ENCODE results near the gene ANO7. TPM values are rescaled to one million over a fixed set of nuclear protein-coding genes. Genes with fewer than 3 reads are reported as not detected.

The ANO7 gene
- total and polyA plus RNA-seq, 7 donors = 0.41 to 39.2 (median 3.9) TPM; not detected in 2

- TF ChIP-seq CTCF (IDR thresholded peaks at IDR 0.05) (no peak), POLR2A (IDR thresholded peaks at IDR 0.05) (no peak), POLR2AphosphoS5 (IDR thresholded peaks at IDR 0.05) (no peak), EP300 (IDR thresholded peaks at IDR 0.05) (no peak)
- no peaks in the 10 kb centered on the region for H3K36me3 ChIP-seq
- no peak overlapping the region for H3K4me3 ChIP-seq
- no peaks in the 10 kb centered on the region for H3K9me3 ChIP-seq
- DNase-seq = no peak
- H3K4me1 ChIP-seq = no peaks in the 10 kb centered on the region
- H3K27me3 ChIP-seq = no peaks in the 10 kb centered on the region
- WGBS, 2 donors = 71 to 89% methylated on average over 19 of the region's 19 CpGs
- intact Hi-C loops (cut with DNase I) = no loop called here
- no peak overlapping the region for H3K27ac ChIP-seq
Observed at GRCh38 chr2:241190291-241190981, 2.0 kb downstream of the ANO7 start.

GRCh38 chr2:241191081-241191480, 2.6 kb downstream of the ANO7 start:
- Histone ChIP-seq H3K27me3 (no peaks in the 10 kb centered on the region), H3K4me3 (no peak overlapping the region), H3K4me1 (no peaks in the 10 kb centered on the region), H3K9me3 (no peaks in the 10 kb centered on the region), H3K36me3 (no peaks in the 10 kb centered on the region), H3K27ac (no peak overlapping the region)
- WGBS, 2 donors = 18 to 72% methylated on average over 14 of the region's 14 CpGs
- DNase-seq = no peak
- no peak for TF ChIP-seq EP300 (IDR thresholded peaks at IDR 0.05)
- no peak for TF ChIP-seq POLR2AphosphoS5 (IDR thresholded peaks at IDR 0.05)
- no peak for TF ChIP-seq CTCF (IDR thresholded peaks at IDR 0.05)
- no peak for TF ChIP-seq POLR2A (IDR thresholded peaks at IDR 0.05)
- intact Hi-C loops (cut with DNase I) = no loop called here

GRCh38 chr2:241193271-241193670, 4.8 kb downstream of the ANO7 start:
- H3K4me1 ChIP-seq = no peaks in the 10 kb centered on the region
- 70 to 82% methylated on average over 8 of the region's 8 CpGs for WGBS, 2 donors
- H3K9me3 ChIP-seq = no peaks in the 10 kb centered on the region
- H3K27me3 ChIP-seq = no peaks in the 10 kb centered on the region
- intact Hi-C loops (cut with DNase I) = no loop called here
- DNase-seq = no peak
- no peak for TF ChIP-seq POLR2AphosphoS5 (IDR thresholded peaks at IDR 0.05)
- TF ChIP-seq CTCF (IDR thresholded peaks at IDR 0.05) = no peak
- no peak for TF ChIP-seq POLR2A (IDR thresholded peaks at IDR 0.05)
- no peak for TF ChIP-seq EP300 (IDR thresholded peaks at IDR 0.05)
- H3K36me3 ChIP-seq = no peaks in the 10 kb centered on the region
- H3K4me3 ChIP-seq = no peak overlapping the region
- no peak overlapping the region for H3K27ac ChIP-seq

GRCh38 chr2:241194811-241195210, 6.3 kb downstream of the ANO7 start:
- no peak for DNase-seq
- Histone ChIP-seq H3K27ac (no peak overlapping the region), H3K27me3 (no peaks in the 10 kb centered on the region), H3K9me3 (no peaks in the 10 kb centered on the region), H3K36me3 (no peaks in the 10 kb centered on the region), H3K4me1 (no peaks in the 10 kb centered on the region), H3K4me3 (no peak overlapping the region)
- TF ChIP-seq EP300 (IDR thresholded peaks at IDR 0.05) = no peak
- no peak for TF ChIP-seq POLR2AphosphoS5 (IDR thresholded peaks at IDR 0.05)
- TF ChIP-seq CTCF (IDR thresholded peaks at IDR 0.05) = no peak
- TF ChIP-seq POLR2A (IDR thresholded peaks at IDR 0.05) = no peak
- intact Hi-C loops (cut with DNase I) = no loop called here
- WGBS, 2 donors = 75 to 79% methylated on average over 9 of the region's 9 CpGs

Data from sigmoid colon (tissue), 7 donors.